HG03060 (cell line): Measurements from ENCODE around the gene SMCO3.
"Not testable (repeated sequence)": the region's sequence is repeated elsewhere in the genome, so short reads cannot be mapped to it uniquely, and the experiment has no call there.

Experiments
- ATAC-seq: cut with Tn5 transposase; IDR thresholded peaks from one replicate; pipeline ENCODE4 v1.9.1; 2021; ENCODE audit warnings: low read depth, moderate number of reproducible peaks; ENCODE audit not compliant: unreplicated experiment

SMCO3 gene

GRCh38 chr12:14776236-14776961 lies 37.6 kb downstream of the SMCO3 start:
- ATAC-seq, result no peak

GRCh38 chr12:14775636-14775980 lies 38.4 kb downstream of the SMCO3 start:
- ATAC-seq, result no peak

GRCh38 chr12:14774906-14775635 lies 38.9 kb downstream of the SMCO3 start:
- no peak for ATAC-seq

GRCh38 chr12:14774074-14774905 lies 39.7 kb downstream of the SMCO3 start:
- peak; percentile 40 for ATAC-seq

- ATAC-seq, result no peak
Measured at GRCh38 chr12:14773685-14774073, 40.3 kb downstream of the SMCO3 start.

GRCh38 chr12:14772946-14773345 lies 41.0 kb downstream of the SMCO3 start:
- ATAC-seq, result no peak

- ATAC-seq, result no peak
Measured at GRCh38 chr12:14771651-14772137, 42.3 kb downstream of the SMCO3 start.

- peak; percentile 20 for ATAC-seq
Measured at GRCh38 chr12:14770496-14771461, 43.2 kb downstream of the SMCO3 start.

GRCh38 chr12:14769969-14770495 lies 44.0 kb downstream of the SMCO3 start:
- peak; percentile 20 for ATAC-seq

GRCh38 chr12:14769466-14769968 lies 44.5 kb downstream of the SMCO3 start:
- peak; percentile 2 for ATAC-seq

- no peak for ATAC-seq
Measured at GRCh38 chr12:14768823-14769405, 45.1 kb downstream of the SMCO3 start.

GRCh38 chr12:14767617-14768016 lies 46.4 kb downstream of the SMCO3 start:
- ATAC-seq, result no peak

- no peak for ATAC-seq
Measured at GRCh38 chr12:14766649-14767215, 47.2 kb downstream of the SMCO3 start.

GRCh38 chr12:14766020-14766419 lies 48.0 kb downstream of the SMCO3 start:
- ATAC-seq, result not testable (repeated sequence)

- ATAC-seq, result no peak
Measured at GRCh38 chr12:14765398-14765797, 48.6 kb downstream of the SMCO3 start.

- ATAC-seq, result not testable (repeated sequence)
Measured at GRCh38 chr12:14759711-14760280, 54.2 kb downstream of the SMCO3 start.

GRCh38 chr12:14756334-14757143 lies 57.4 kb downstream of the SMCO3 start:
- ATAC-seq, result no peak
